Hepatocyte (in vitro differentiated cells): ENCODE results near the gene INHBA. TPM values are rescaled to one million over a fixed set of nuclear protein-coding genes. Genes with fewer than 3 reads are reported as not detected.

Source experiments
- DNase-seq: peaks from one replicate; pipeline ENCODE4 v3.0.0-alpha.2; 2016; ENCODE audit warnings: low spot score
- H2AFZ ChIP-seq: fragments of 200-600 bp; sonication (generic); 2 replicates; pipeline ENCODE4 v1.6.0; 2016; ENCODE audit warnings: antibody characterized with exemption, mild to moderate bottlenecking
- H3K27ac ChIP-seq: fragments of 200-600 bp; sonication (generic); 2 replicates; pipeline ENCODE4 v1.5.1; 2016; ENCODE audit warnings: mild to moderate bottlenecking
- H3K27me3 ChIP-seq: fragments of 200-600 bp; sonication (generic); 2 replicates; pipeline ENCODE4 v1.6.1; 2016
- H3K36me3 ChIP-seq: fragments of 200-600 bp; sonication (generic); replicated peaks from 2 replicates; pipeline ENCODE4 v1.5.1; 2016; ENCODE audit warnings: low read depth; ENCODE audit not compliant: insufficient read depth
- H3K4me1 ChIP-seq: fragments of 200-600 bp; sonication (generic); 2 replicates; pipeline ENCODE4 v1.5.1; 2016; ENCODE audit warnings: mild to moderate bottlenecking, moderate library complexity; ENCODE audit not compliant: insufficient read depth
- H3K4me2 ChIP-seq: fragments of 200-600 bp; sonication (generic); 2 replicates; pipeline ENCODE4 v1.6.0; 2016
- H3K4me3 ChIP-seq: fragments of 200-600 bp; sonication (generic); 2 replicates; pipeline ENCODE4 v1.5.1; 2016; ENCODE audit warnings: mild to moderate bottlenecking
- H3K79me2 ChIP-seq: fragments of 200-600 bp; sonication (generic); 2 replicates; pipeline ENCODE4 v1.6.0; 2017; ENCODE audit warnings: mild to moderate bottlenecking
- H3K9me2 ChIP-seq: fragments of 200-600 bp; sonication (generic); replicated peaks from 2 replicates; pipeline ENCODE4 v1.6.0; 2017; ENCODE audit warnings: mild to moderate bottlenecking; ENCODE audit not compliant: insufficient read depth
- H3K9me3 ChIP-seq: fragments of 200-600 bp; sonication (generic); 2 replicates; pipeline ENCODE4 v1.5.1; 2016; ENCODE audit warnings: low read depth, mild to moderate bottlenecking
- H4K20me1 ChIP-seq: fragments of 200-600 bp; sonication (generic); 2 replicates; pipeline ENCODE4 v1.6.0; 2016; ENCODE audit warnings: mild to moderate bottlenecking; ENCODE audit not compliant: insufficient read depth, poor library complexity, severe bottlenecking
- EZH2 ChIP-seq: fragments of 200-600 bp; sonication (generic); IDR thresholded peaks from 2 replicates; pipeline ENCODE4 v1.6.1; 2016; ENCODE audit warnings: antibody characterized with exemption, mild to moderate bottlenecking, borderline replicate concordance
- EZH2phosphoT487 ChIP-seq: fragments of 200-600 bp; sonication (generic); IDR thresholded peaks from one replicate; pipeline ENCODE4 v1.6.1; 2018; ENCODE audit warnings: antibody characterized with exemption, mild to moderate bottlenecking, low read depth, moderate library complexity; ENCODE audit not compliant: unreplicated experiment, severe bottlenecking
- WGBS: methylation state at CpG from one replicate; pipeline ENCODE4 v1.1.6; 2016; ENCODE audit warnings: low lambda C conversion rate; ENCODE audit errors: missing lambda C conversion rate; 5-methylcytosine and 5-hydroxymethylcytosine counted together
- polyA plus RNA-seq: library from polyadenylated mRNA; unstranded; fragments of >200 nt; fragmentation: Nextera tagmentation; extraction: Ambion mirVana; gene quantifications from 2 replicates; pipeline ENCODE4 v1.2.1, GENCODE V29; 2016
- total RNA-seq: library from RNA; depleted of rRNA; stranded (reverse); fragments of >200 nt; gene quantifications from 2 replicates; pipeline ENCODE4 v1.2.3, GENCODE V29; 2014
- TF ChIP-seq, protein P1 (sequence below): fragments of 200-600 bp; sonication (generic); IDR thresholded peaks from 2 replicates; pipeline ENCODE4 v1.5.1; 2016; ENCODE audit warnings: antibody characterized with exemption, mild to moderate bottlenecking; ENCODE audit not compliant: poor library complexity

INHBA gene
- total and polyA plus RNA-seq, 2 experiments from 2014 or later = 7.0 to 8.2 TPM

DNA sequence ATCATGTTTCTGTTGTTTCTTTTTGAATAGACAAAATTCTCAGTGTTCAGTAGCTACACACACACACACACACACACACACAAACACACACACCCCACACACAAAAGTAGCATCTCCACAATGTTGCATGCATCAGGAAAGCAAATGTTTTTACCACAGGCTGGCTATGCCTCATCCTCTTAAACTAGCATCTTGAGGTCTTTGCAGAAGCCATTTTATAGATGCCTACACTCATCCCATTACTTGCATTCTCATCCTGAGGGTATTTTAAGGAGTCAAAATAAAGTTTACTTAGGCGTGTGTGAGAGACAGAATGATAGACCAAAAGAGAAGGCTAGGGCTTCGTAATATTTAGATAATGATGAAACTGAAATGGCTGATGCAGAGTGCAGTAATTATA lies 7.9 kb upstream of the INHBA start:
- Histone ChIP-seq H3K4me1 (peaks cover 4% of the 10 kb centered on the region), H4K20me1 (no peaks in the 10 kb centered on the region), H3K27me3 (no peaks in the 10 kb centered on the region), H2AFZ (no peak overlapping the region), H3K9me3 (no peaks in the 10 kb centered on the region), H3K9me2 (no peaks in the 10 kb centered on the region), H3K36me3 (no peaks in the 10 kb centered on the region), H3K4me2 (no peak overlapping the region), H3K4me3 (no peak overlapping the region), H3K27ac (no peak overlapping the region), H3K79me2 (no peaks in the 10 kb centered on the region)
- WGBS = 77% methylated on average over 2 of the region's 2 CpGs
- TF ChIP-seq, protein P1, sequence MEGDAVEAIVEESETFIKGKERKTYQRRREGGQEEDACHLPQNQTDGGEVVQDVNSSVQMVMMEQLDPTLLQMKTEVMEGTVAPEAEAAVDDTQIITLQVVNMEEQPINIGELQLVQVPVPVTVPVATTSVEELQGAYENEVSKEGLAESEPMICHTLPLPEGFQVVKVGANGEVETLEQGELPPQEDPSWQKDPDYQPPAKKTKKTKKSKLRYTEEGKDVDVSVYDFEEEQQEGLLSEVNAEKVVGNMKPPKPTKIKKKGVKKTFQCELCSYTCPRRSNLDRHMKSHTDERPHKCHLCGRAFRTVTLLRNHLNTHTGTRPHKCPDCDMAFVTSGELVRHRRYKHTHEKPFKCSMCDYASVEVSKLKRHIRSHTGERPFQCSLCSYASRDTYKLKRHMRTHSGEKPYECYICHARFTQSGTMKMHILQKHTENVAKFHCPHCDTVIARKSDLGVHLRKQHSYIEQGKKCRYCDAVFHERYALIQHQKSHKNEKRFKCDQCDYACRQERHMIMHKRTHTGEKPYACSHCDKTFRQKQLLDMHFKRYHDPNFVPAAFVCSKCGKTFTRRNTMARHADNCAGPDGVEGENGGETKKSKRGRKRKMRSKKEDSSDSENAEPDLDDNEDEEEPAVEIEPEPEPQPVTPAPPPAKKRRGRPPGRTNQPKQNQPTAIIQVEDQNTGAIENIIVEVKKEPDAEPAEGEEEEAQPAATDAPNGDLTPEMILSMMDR = no peak
- TF ChIP-seq EZH2 = no peak
- TF ChIP-seq EZH2phosphoT487 = no peak
- DNase-seq = no peak

DNA sequence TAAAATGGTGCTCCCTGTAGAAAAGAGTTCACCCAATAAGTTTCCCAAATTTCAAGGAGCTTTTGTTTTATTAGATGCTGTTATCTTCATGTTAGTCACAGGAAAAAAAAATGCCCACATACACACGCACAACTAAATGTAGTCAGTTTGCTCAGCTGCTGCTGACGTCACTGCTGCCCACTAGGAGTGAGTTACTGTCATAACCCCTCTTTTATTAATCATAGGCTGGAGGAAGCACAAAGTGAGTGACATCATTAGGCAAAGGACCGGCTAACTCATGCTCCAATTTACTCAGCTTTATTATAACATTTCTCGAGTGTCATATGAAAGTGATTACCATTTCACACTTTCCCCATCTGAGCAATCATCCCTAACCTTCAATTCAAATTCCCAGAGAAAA lies 6.7 kb upstream of the INHBA start:
- WGBS = 68% methylated on average over 4 of the region's 4 CpGs
- H4K20me1 ChIP-seq = no peaks in the 10 kb centered on the region
- H3K9me2 ChIP-seq = no peaks in the 10 kb centered on the region
- H3K36me3 ChIP-seq = no peaks in the 10 kb centered on the region
- no peak overlapping the region for H3K4me3 ChIP-seq
- no peak overlapping the region for H2AFZ ChIP-seq
- H3K27me3 ChIP-seq = no peaks in the 10 kb centered on the region
- H3K4me1 ChIP-seq = peaks cover 5% of the 10 kb centered on the region
- no peak for DNase-seq
- H3K9me3 ChIP-seq = no peaks in the 10 kb centered on the region
- H3K79me2 ChIP-seq = no peaks in the 10 kb centered on the region
- TF ChIP-seq, protein P1 = no peak
- TF ChIP-seq EZH2phosphoT487 (no peak), EZH2 (no peak)
- H3K27ac ChIP-seq = no peak overlapping the region
- H3K4me2 ChIP-seq = no peak overlapping the region

DNA sequence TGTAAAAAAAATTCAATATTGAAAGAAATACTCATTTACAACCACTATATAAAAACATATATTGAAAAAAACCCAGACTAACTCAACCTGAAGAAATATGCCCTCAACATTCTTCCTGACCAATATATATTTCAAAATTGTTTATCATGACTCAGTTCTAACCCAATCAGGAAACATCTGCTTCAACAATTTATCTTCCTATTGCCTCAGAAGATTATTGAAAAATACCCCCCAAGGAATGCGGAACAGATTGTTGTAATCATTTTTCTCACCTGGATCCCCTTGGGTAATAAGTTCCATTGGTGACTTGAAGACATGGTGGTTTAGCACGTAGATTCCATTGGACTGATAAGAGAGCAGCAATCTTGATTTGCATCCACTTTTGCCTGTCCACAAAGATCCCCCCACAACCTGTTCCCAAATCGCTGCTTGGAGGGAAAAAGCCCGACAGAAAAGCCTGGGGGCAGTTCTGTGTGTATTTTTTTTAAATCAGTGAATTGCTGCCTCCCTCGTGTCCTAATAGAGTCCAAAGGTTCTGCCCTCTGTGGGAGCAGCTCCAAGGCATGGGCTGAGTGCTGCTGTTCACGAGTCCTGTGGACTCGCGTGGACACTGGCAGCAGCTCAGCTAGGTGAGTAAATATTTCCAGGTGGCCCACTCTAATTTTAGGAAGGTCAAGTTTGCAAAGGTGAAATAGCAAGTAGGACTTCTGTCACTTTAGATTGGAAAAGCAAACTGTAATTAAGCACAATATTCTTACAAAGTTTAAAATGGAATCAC lies 5.9 kb upstream of the INHBA start:
- no peak overlapping the region for H3K4me3 ChIP-seq
- H3K9me3 ChIP-seq = no peaks in the 10 kb centered on the region
- H4K20me1 ChIP-seq = no peaks in the 10 kb centered on the region
- H3K4me1 ChIP-seq = peaks cover 5% of the 10 kb centered on the region
- no peaks in the 10 kb centered on the region for H3K27me3 ChIP-seq
- H3K36me3 ChIP-seq = no peaks in the 10 kb centered on the region
- H2AFZ ChIP-seq = no peak overlapping the region
- H3K79me2 ChIP-seq = no peaks in the 10 kb centered on the region
- no peak overlapping the region for H3K4me2 ChIP-seq
- H3K9me2 ChIP-seq = no peaks in the 10 kb centered on the region
- WGBS = 79% methylated on average over 8 of the region's 8 CpGs
- TF ChIP-seq, protein P1 = no peak
- TF ChIP-seq EZH2phosphoT487 = no peak
- TF ChIP-seq EZH2 = no peak
- no peak for DNase-seq
- H3K27ac ChIP-seq = no peak overlapping the region
